OCI-LY3 (cell line): Measurements from ENCODE around the gene ZNF525.
"Not testable (repeated sequence)": the region's sequence is repeated elsewhere in the genome, so short reads cannot be mapped to it uniquely, and the experiment has no call there.

Experiments used
- CTCF ChIP-seq: fragments of 200-600, 300-600 bp; sonication (generic); IDR thresholded peaks from 2 replicates; pipeline ENCODE4 v1.5.1; 2014; ENCODE audit warnings: antibody characterized with exemption, low read length, low read depth
- EZH2phosphoT487 ChIP-seq: fragments of 200-600 bp; shearing (Covaris generic); IDR thresholded peaks from 2 replicates; pipeline ENCODE4 v1.6.1; 2018; ENCODE audit warnings: antibody characterized with exemption, mixed run types, low read depth

- TF ChIP-seq EZH2phosphoT487, CTCF: not testable (repeated sequence)
Observed at GRCh38 chr19:53423680-53424079, 58.2 kb downstream of the ZNF525 start.
